Measurements from ENCODE around the gene KCTD14. TPM values are rescaled to one million over a fixed set of nuclear protein-coding genes. Genes with fewer than 3 reads are reported as not detected.
"Not testable (repeated sequence)": the region's sequence is repeated elsewhere in the genome, so short reads cannot be mapped to it uniquely, and the experiment has no call there.

The KCTD14 gene
- total and polyA plus RNA-seq, 2 of the 8 experiments (the other 6 are each of a cell fraction or from before 2014, with no cell fraction given), result 21.6 to 24.9 TPM

DNA sequence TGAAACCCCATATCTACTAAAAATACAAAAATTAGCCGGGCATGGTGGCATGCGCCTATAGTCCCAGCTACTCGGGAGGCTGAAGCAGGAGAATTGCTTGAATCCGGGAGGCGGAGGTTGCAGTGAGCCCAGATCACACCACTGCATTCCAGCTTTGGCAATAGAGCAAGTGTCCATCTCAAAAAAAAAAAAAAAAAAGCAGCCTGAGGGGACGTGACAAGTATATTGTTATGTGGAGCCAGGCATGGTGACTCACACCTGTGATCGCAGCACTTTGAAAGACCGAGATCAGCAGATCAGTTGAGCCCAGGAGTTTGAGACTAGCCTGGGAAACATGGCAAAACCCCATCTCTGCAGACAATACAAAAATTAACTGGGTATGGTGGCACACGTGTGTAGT, 5.3 kb upstream of the KCTD14 start:
- H2AK5ac ChIP-seq (ENCODE audit: low read depth, low read length); H3K14ac ChIP-seq (ENCODE audit: insufficient read length); H2BK5ac ChIP-seq (ENCODE audit: low read depth, low read length); DNase-seq (ENCODE audit: low read depth in 1 of 2, low spot score in 2 of 2); H3K27me3 ChIP-seq (replicated peaks in 1 of 4; ENCODE audit: control insufficient read depth in 3 of 4, extremely low read depth in 1 of 4, insufficient read depth in 3 of 4, low read length in 3 of 4); H2BK20ac ChIP-seq (ENCODE audit: low read length); H4K5ac ChIP-seq (ENCODE audit: insufficient read length, low read depth, low read length); H3K4me2 ChIP-seq (ENCODE audit: insufficient read depth in 1 of 2, low read depth in 2 of 2, low read length in 2 of 2); H4K20me1 ChIP-seq (replicated peaks in 1 of 2; ENCODE audit: control insufficient read depth in 1 of 2, insufficient read depth in 2 of 2, low read length in 2 of 2); H3K9ac ChIP-seq (replicated peaks in 1 of 4; ENCODE audit: extremely low read depth in 1 of 4, low read depth in 3 of 4, low read length in 3 of 4); H3K56ac ChIP-seq (replicated peaks; ENCODE audit: insufficient read length, low read depth, low read length); H3K9me3 ChIP-seq (ENCODE audit: insufficient read depth in 2 of 2, low read depth in 1 of 2, low read length in 1 of 2); H2AFZ ChIP-seq (ENCODE audit: low read length); H3K23me2 ChIP-seq (ENCODE audit: low read depth, low read length); H3K4ac ChIP-seq (replicated peaks; ENCODE audit: insufficient read length, low read depth, low read length); H3K36me3 ChIP-seq (ENCODE audit: control insufficient read depth in 2 of 4, insufficient read depth in 4 of 4, low read length in 3 of 4); H4K8ac ChIP-seq (ENCODE audit: extremely low read depth, insufficient read depth, low read length); H2BK15ac ChIP-seq (ENCODE audit: low read length); H3K27ac ChIP-seq (ENCODE audit: low read depth, low read length); H2BK12ac ChIP-seq (ENCODE audit: low read depth, low read length); H3K4me1 ChIP-seq (replicated peaks in 1 of 4; ENCODE audit: control insufficient read depth in 3 of 4, insufficient read depth in 4 of 4, low read length in 3 of 4); H3K18ac ChIP-seq (ENCODE audit: extremely low read depth, low read length); H4K91ac ChIP-seq (replicated peaks; ENCODE audit: insufficient read length, low read length); FAIRE-seq; H3K23ac ChIP-seq (ENCODE audit: insufficient read length); H3K79me1 ChIP-seq (ENCODE audit: low read depth, low read length); H2BK120ac ChIP-seq (replicated peaks; ENCODE audit: low read depth, low read length); H3K79me2 ChIP-seq (ENCODE audit: control insufficient read depth in 1 of 2, insufficient read depth in 2 of 2, low read length in 2 of 2); CTCF ChIA-PET (ENCODE audit: partially characterized antibody); POLR2A ChIA-PET (ENCODE audit: partially characterized antibody); H3K4me3 ChIP-seq (ENCODE audit: extremely low read depth in 1 of 4, insufficient read depth in 2 of 4, low read depth in 3 of 4, low read length in 4 of 4): not testable (repeated sequence)
- WGBS, 2 experiments (ENCODE audit: extremely low coverage in 1 of 2, insufficient coverage in 1 of 2, insufficient read length in 1 of 2, insufficient replicate concordance in 2 of 2, low coverage in 1 of 2, low lambda C conversion rate in 2 of 2, missing lambda C conversion rate in 1 of 2), result 88% methylated on average over 9 of the region's 9 CpGs; no CpG with 5 or more reads in 1 of the 2 experiments
